Skeletal muscle cell (primary cell): ENCODE data around the gene DNAJB12.
A peak's percentile ranks its signal among the peaks of the same experiment; 100 is the strongest.
"Not testable (repeated sequence)": the region's sequence is repeated elsewhere in the genome, so short reads cannot be mapped to it uniquely, and the experiment has no call there.

ENCODE experiments used
- DNase-seq: peaks from one replicate; pipeline ENCODE4 v3.0.0-alpha.2; 2010; ENCODE audit warnings: low read depth
- H3K4me3 ChIP-seq: 2 replicates; pipeline ENCODE4 v1.5.1; 2011; ENCODE audit warnings: low read depth, mild to moderate bottlenecking, control low read depth, low read length, moderate library complexity

Gene DNAJB12

DNA sequence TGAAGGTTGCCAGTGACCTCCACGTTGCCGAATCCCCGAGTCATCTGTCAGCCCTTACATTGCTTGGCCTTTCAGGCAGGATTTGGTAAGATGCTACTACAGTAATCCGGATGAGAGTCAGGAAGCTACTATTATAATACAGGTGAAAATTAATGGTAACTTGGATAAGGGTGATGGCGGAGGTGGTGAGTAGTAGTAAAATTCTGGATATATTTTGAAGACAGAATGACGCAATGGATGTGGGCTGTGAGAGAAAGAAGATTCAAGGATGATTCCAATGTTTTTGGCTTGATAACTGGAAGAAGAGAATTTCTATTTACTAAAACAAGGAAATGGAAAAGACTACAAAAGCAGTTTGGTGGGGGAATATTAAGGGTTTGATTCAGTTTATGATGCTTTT is 1.4 kb upstream of the DNAJB12 start:
- no peak overlapping the region for H3K4me3 ChIP-seq
- DNase-seq = no peak

- no peak for DNase-seq
- peak overlapping the region; percentile 84 for H3K4me3 ChIP-seq
Observed at GRCh38 chr10:72355214-72355555, 466 bp upstream of the DNAJB12 start.

GRCh38 chr10:72353965-72354355 is 759 bp downstream of the DNAJB12 start:
- H3K4me3 ChIP-seq = peak overlapping the region; percentile 84
- DNase-seq = no peak

- H3K4me3 ChIP-seq = peak overlapping the region; percentile 84
- no peak for DNase-seq
Observed at GRCh38 chr10:72353028-72353964, 1.4 kb downstream of the DNAJB12 start.

- DNase-seq = no peak
- H3K4me3 ChIP-seq = no peak overlapping the region
Observed at GRCh38 chr10:72351479-72351878, 3.2 kb downstream of the DNAJB12 start.

GRCh38 chr10:72349438-72349837 is 5.3 kb downstream of the DNAJB12 start:
- DNase-seq = no peak
- no peak overlapping the region for H3K4me3 ChIP-seq

DNA sequence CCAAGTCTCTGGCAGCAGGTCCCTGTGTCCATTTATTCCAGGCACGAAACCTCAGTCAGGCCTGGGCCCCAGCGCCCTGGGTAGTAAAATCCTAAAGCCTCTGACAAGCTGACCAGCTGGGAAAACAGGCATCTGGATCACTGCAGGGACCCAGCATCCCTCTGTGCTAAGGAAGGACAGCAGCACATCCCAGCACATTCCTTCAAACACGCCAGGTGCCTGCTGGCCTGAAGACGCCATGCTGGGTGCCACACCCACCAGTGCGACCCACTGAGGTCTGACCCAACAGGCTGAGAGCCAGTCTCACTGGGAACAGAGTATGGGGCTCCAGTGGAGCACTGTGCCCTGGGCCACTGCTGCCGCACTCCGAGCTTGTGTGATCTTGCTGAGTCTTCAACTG is 6.4 kb downstream of the DNAJB12 start:
- DNase-seq = no peak
- no peak overlapping the region for H3K4me3 ChIP-seq

GRCh38 chr10:72346117-72346516 is 8.6 kb downstream of the DNAJB12 start:
- not testable (repeated sequence) for H3K4me3 ChIP-seq, DNase-seq

- no peak for DNase-seq
Observed at GRCh38 chr10:72344932-72345331, 9.8 kb downstream of the DNAJB12 start.

GRCh38 chr10:72342911-72343310 is 11.8 kb downstream of the DNAJB12 start:
- no peak overlapping the region for H3K4me3 ChIP-seq
- no peak for DNase-seq

More at GRCh38 chr10:72344932-72345331, 9.8 kb downstream of the DNAJB12 start:
- no peak overlapping the region for H3K4me3 ChIP-seq

- no peak overlapping the region for H3K4me3 ChIP-seq
- no peak for DNase-seq
Observed at GRCh38 chr10:72340510-72341261, 14.0 kb downstream of the DNAJB12 start.

- H3K4me3 ChIP-seq = no peak overlapping the region
- no peak for DNase-seq
Observed at GRCh38 chr10:72338180-72338579, 16.5 kb downstream of the DNAJB12 start.

DNA sequence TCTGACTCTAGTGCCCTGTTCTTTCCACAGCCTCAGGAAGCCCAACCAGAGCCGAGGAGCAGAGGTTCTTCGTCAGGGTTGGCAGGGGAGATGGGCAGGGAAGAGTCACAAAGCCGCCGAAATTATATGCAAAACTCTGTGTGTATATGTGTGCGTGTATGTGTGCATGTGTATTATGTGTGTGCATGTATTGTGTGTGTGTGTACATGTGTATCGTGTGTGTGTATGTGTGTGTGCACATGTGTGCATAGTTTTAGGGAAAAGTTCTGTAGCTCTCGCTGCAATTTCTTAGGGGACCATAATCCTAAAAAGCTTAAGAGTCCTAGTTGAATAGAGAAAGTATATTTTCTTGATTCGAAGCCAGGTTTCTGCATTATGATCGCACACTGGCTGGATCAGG is 17.0 kb downstream of the DNAJB12 start:
- DNase-seq = no peak
- no peak overlapping the region for H3K4me3 ChIP-seq

GRCh38 chr10:72337039-72337629 is 17.6 kb downstream of the DNAJB12 start:
- DNase-seq = no peak
- no peak overlapping the region for H3K4me3 ChIP-seq

- no peak overlapping the region for H3K4me3 ChIP-seq
- no peak for DNase-seq
Observed at GRCh38 chr10:72336259-72337038, 18.3 kb downstream of the DNAJB12 start.

- peak; percentile 53 for DNase-seq
Observed at GRCh38 chr10:72335394-72336258, 19.1 kb downstream of the DNAJB12 start.

GRCh38 chr10:72334825-72335393 is 19.8 kb downstream of the DNAJB12 start:
- H3K4me3 ChIP-seq = no peak overlapping the region
- DNase-seq = peak; percentile 99

More at GRCh38 chr10:72335394-72336258, 19.1 kb downstream of the DNAJB12 start:
- H3K4me3 ChIP-seq = no peak overlapping the region

DNA sequence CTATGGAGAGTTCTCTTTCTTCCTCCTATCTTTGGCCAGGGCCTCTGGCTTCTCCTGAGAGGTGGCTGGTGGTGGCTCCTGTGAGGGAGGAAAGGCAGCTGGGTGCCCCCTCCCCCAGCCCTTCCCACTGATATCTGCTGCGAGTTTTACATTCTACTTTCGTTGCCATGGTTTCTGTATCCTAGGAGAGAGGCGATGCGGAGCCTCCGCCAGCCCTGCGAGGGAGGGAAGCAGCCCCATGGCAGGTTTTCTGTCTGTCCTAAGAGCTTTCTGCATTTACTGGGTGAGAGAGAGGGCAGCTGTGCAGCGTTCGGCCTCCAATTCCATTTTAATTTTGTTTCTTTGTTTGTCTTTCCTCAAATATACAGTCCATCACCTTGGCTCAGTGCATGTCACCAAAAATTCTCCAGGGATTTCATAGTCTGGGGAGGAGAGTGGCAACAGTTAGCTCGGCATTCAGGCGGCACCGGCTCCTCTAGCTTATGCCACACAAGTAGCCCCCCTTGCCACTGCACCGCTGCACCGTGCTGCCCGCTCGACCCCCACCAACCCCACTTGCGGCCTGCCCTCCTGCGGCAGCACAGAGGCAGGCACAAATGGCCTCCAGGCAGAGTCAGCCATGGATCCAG is 20.4 kb downstream of the DNAJB12 start:
- H3K4me3 ChIP-seq = no peak overlapping the region
- DNase-seq = peak; percentile 60
